Activated CD4-positive, alpha-beta T cell treated with anti-CD3 and anti-CD28 coated beads, Interleukin-2, amount 10 ng/mL, durations not matched to agents 7 days and 5 days (primary cell): ENCODE data around the gene CDKL4. TPM values are rescaled to one million over a fixed set of nuclear protein-coding genes. Genes with fewer than 3 reads are reported as not detected.

ENCODE experiments used
- CTCF ChIA-PET: fragments of 350-600 bp; sonication (Branson Sonifier 250); formaldehyde crosslinking; loops from one replicate; lab custom pipeline; 2021; ENCODE audit warnings: antibody characterized with exemption; lab: Charles Lee
- POLR2A ChIA-PET: fragments of 350-600 bp; sonication (Branson Sonifier 250); formaldehyde crosslinking; loops from one replicate; lab custom pipeline; 2021; ENCODE audit warnings: antibody characterized with exemption; lab: Charles Lee
- DNase-seq: peaks from one replicate; pipeline ENCODE4 v3.0.0-alpha.2; 2020
- H3K27ac Mint-ChIP-seq: one replicate; pipeline ENCODE4 v1.8.0; 2021; ENCODE audit warnings: mild to moderate bottlenecking, moderate library complexity, mixed read lengths
- H3K27me3 Mint-ChIP-seq: one replicate; pipeline ENCODE4 v1.8.0; 2021; ENCODE audit warnings: mixed read lengths
- H3K36me3 Mint-ChIP-seq: one replicate; pipeline ENCODE4 v1.8.0; 2021; ENCODE audit warnings: low read depth, mixed read lengths
- H3K4me1 Mint-ChIP-seq: one replicate; pipeline ENCODE4 v1.8.0; 2021; ENCODE audit warnings: mixed read lengths
- H3K4me3 Mint-ChIP-seq: one replicate; pipeline ENCODE4 v1.8.0; 2021; ENCODE audit warnings: mild to moderate bottlenecking, moderate library complexity, mixed read lengths
- H3K9me3 Mint-ChIP-seq: one replicate; pipeline ENCODE4 v1.8.0; 2021; ENCODE audit warnings: mixed read lengths
- total RNA-seq, 2 experiments: library from RNA; stranded (reverse); gene quantifications; one replicate each; pipeline ENCODE4 v1.2.3, GENCODE V29; 2021

The CDKL4 gene
- total RNA-seq, 2 experiments from 2014 or later = 0.32 to 0.50 TPM

- Mint-ChIP-seq H3K27ac (peak overlapping the region; percentile 27), H3K9me3 (no peaks in the 10 kb centered on the region), H3K27me3 (no peaks in the 10 kb centered on the region), H3K4me1 (peaks cover 65% of the 10 kb centered on the region), H3K36me3 (peaks cover 19% of the 10 kb centered on the region), H3K4me3 (no peak overlapping the region)
- no peak for DNase-seq
- POLR2A ChIA-PET = interaction anchor here (0.8 to 1.0 kb wide), 2 partner anchors 105 to 474 kb away, joined by 3 to 5 read pairs; no protein-coding TSS in a partner anchor
- CTCF ChIA-PET = interaction anchor here (0.6 to 5.5 kb wide), 5 partner anchors 11 to 278 kb away, joined by 3 to 63 read pairs (median 4); no protein-coding TSS in a partner anchor
Observed at GRCh38 chr2:39225567-39225966, 18.2 kb downstream of the CDKL4 start.

DNA sequence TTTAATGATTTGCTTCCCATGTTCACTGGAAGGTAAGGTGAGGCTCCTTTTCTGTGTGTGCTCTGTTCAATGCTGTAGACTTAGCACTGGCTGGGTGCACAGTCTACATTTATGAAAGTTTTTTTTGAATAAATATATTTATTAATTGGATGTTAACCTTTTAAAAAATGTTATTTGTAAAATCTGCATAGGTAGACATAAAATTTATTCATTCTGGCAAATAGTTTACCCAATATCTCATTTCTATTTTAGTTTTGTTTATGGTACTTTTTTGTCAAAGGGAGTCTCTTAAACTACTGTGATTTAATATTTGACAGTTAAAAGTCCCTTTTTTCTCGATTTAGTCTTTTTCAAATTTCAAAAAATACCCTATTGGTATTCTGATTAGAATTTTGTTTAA, 19.9 kb downstream of the CDKL4 start:
- POLR2A ChIA-PET = no interaction called here
- Mint-ChIP-seq H3K4me1 (peaks cover 68% of the 10 kb centered on the region), H3K9me3 (peaks cover 3% of the 10 kb centered on the region), H3K27me3 (no peaks in the 10 kb centered on the region), H3K36me3 (peaks cover 30% of the 10 kb centered on the region), H3K4me3 (no peak overlapping the region), H3K27ac (no peak overlapping the region)
- DNase-seq = no peak
- CTCF ChIA-PET = interaction anchor here (0.6 kb wide), 1 partner anchor 134 kb away, joined by 3 read pairs; no protein-coding TSS in a partner anchor

- no peak for DNase-seq
- Mint-ChIP-seq H3K9me3 (peaks cover 4% of the 10 kb centered on the region), H3K27me3 (no peaks in the 10 kb centered on the region), H3K4me3 (no peak overlapping the region), H3K36me3 (peaks cover 30% of the 10 kb centered on the region), H3K27ac (peak overlapping the region; percentile 33), H3K4me1 (peaks cover 67% of the 10 kb centered on the region)
- ChIA-PET POLR2A (no interaction called here), CTCF (interaction anchor here (1.3 kb wide), 2 partner anchors 8 to 102 kb away, joined by 3 to 5 read pairs; no protein-coding TSS in a partner anchor)
Observed at GRCh38 chr2:39221459-39221858, 22.3 kb downstream of the CDKL4 start.

DNA sequence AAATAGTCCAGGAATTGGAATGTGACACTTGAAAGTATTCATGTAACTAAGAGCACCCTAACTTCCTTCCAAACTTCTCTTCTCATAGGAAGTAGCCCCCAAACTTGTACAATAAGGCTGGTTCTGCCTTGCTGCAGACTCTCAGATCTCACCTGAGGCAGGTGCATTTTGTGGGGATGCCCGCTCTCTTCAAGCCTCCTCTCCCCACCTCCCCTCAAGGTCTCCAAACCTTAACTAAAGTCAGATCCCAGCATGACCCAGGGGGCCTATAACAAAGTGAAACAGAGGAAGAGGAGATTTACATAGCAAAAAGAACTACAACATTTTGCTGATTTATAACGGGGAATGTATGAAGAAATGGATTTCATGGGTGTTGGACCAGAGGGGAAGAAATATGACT, 23.6 kb downstream of the CDKL4 start:
- Mint-ChIP-seq H3K9me3 (peaks cover 4% of the 10 kb centered on the region), H3K4me1 (peaks cover 67% of the 10 kb centered on the region), H3K27me3 (no peaks in the 10 kb centered on the region), H3K36me3 (peaks cover 36% of the 10 kb centered on the region), H3K4me3 (no peak overlapping the region), H3K27ac (peak overlapping the region; percentile 87)
- ChIA-PET POLR2A (no interaction called here), CTCF (interaction anchor here (2.2 kb wide), 1 partner anchor 95 kb away, joined by 7 read pairs; no protein-coding TSS in a partner anchor)
- DNase-seq = no peak

- H3K4me3 Mint-ChIP-seq = peak overlapping the region; percentile 38
- POLR2A ChIA-PET = no interaction called here
- H3K27ac Mint-ChIP-seq = peak overlapping the region; percentile 97
Observed at GRCh38 chr2:39218391-39218790, 25.4 kb downstream of the CDKL4 start.

GRCh38 chr2:39217192-39217550, 26.6 kb downstream of the CDKL4 start:
- Mint-ChIP-seq H3K27ac (peak overlapping the region; percentile 97), H3K36me3 (peaks cover 49% of the 10 kb centered on the region), H3K27me3 (no peaks in the 10 kb centered on the region), H3K4me3 (peak overlapping the region; percentile 36), H3K9me3 (peaks cover 12% of the 10 kb centered on the region), H3K4me1 (peaks cover 78% of the 10 kb centered on the region)
- DNase-seq = no peak
- ChIA-PET CTCF (interaction anchor here (1.9 to 2.4 kb wide), 2 partner anchors 11 to 12 kb away, joined by 7 to 16 read pairs; no protein-coding TSS in a partner anchor), POLR2A (interaction anchor here (1.3 kb wide), 1 partner anchor 97 kb away, joined by 3 read pairs; the partner anchor contains the start of gene SOS1)

More at GRCh38 chr2:39218391-39218790, 25.4 kb downstream of the CDKL4 start:
- Mint-ChIP-seq H3K9me3 (peaks cover 9% of the 10 kb centered on the region), H3K4me1 (peaks cover 75% of the 10 kb centered on the region), H3K27me3 (no peaks in the 10 kb centered on the region), H3K36me3 (peaks cover 46% of the 10 kb centered on the region)
- CTCF ChIA-PET = interaction anchor here (0.6 to 2.3 kb wide), 7 partner anchors 9 to 215 kb away, joined by 3 to 7 read pairs (median 5); no protein-coding TSS in a partner anchor
- DNase-seq = no peak

GRCh38 chr2:39216346-39217191, 27.2 kb downstream of the CDKL4 start:
- H3K36me3 Mint-ChIP-seq = peaks cover 47% of the 10 kb centered on the region
- peaks cover 78% of the 10 kb centered on the region for H3K4me1 Mint-ChIP-seq
- H3K27ac Mint-ChIP-seq = peak overlapping the region; percentile 97
- peak overlapping the region; percentile 36 for H3K4me3 Mint-ChIP-seq
- POLR2A ChIA-PET = interaction anchor here (1.3 kb wide), 1 partner anchor 96 kb away, joined by 3 read pairs; the partner anchor contains the start of gene SOS1
- peaks cover 15% of the 10 kb centered on the region for H3K9me3 Mint-ChIP-seq
- no peaks in the 10 kb centered on the region for H3K27me3 Mint-ChIP-seq
- DNase-seq = peak; percentile 95
- CTCF ChIA-PET = interaction anchor here (2.4 kb wide), 1 partner anchor 12 kb away, joined by 16 read pairs; no protein-coding TSS in a partner anchor

DNA sequence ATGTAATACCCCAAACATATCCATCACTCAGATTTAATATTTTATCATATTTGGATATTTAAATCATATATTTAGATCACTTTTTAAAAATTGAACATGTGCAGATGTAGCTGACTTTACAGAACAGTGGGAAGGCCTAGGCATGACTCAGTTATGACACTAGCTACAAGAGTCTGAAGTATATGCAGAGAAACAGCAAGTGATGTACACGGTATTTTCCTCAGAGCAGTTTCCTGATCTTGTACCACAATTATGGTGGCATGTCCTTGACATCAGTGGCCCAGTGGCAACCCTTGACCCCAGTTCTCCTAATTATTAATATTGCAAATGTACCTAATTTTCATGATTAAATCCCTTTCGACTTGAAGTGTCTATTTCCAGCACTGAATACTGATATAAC, 28.2 kb downstream of the CDKL4 start:
- CTCF ChIA-PET = interaction anchor here (0.8 to 2.4 kb wide), 7 partner anchors 10 to 95 kb away, joined by 3 to 16 read pairs (median 4); partner anchors contain the start of gene SOS1
- peaks cover 48% of the 10 kb centered on the region for H3K36me3 Mint-ChIP-seq
- no peak overlapping the region for H3K4me3 Mint-ChIP-seq
- peak overlapping the region; percentile 97 for H3K27ac Mint-ChIP-seq
- POLR2A ChIA-PET = no interaction called here
- H3K27me3 Mint-ChIP-seq = no peaks in the 10 kb centered on the region
- peaks cover 82% of the 10 kb centered on the region for H3K4me1 Mint-ChIP-seq
- DNase-seq = no peak
- H3K9me3 Mint-ChIP-seq = peaks cover 17% of the 10 kb centered on the region

DNA sequence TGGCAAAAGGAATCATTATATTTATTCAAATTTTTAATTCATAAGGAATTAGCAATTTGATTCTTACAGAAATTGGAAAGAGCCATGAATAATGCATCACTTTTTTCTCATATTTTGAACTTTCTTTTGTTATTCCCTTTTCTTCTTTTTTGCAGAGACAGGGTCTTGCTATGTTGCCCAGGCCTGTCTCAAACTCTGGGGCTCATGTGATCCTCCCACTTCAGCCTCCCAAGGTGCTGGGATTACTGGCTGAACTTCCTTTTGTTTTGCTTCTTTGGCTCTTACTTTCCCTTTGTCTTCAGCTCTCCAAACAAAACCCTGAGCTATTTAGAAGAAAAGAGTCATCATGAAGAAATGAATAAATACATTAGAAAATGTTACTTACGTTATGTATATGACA, 30.8 kb downstream of the CDKL4 start:
- CTCF ChIA-PET = interaction anchor here (1.4 kb wide), 1 partner anchor 16 kb away, joined by 5 read pairs; no protein-coding TSS in a partner anchor
- peaks cover 12% of the 10 kb centered on the region for H3K9me3 Mint-ChIP-seq
- POLR2A ChIA-PET = no interaction called here
- peaks cover 66% of the 10 kb centered on the region for H3K4me1 Mint-ChIP-seq
- no peak for DNase-seq
- H3K36me3 Mint-ChIP-seq = peaks cover 42% of the 10 kb centered on the region
- H3K27ac Mint-ChIP-seq = peak overlapping the region; percentile 64
- no peaks in the 10 kb centered on the region for H3K27me3 Mint-ChIP-seq
- H3K4me3 Mint-ChIP-seq = no peak overlapping the region

GRCh38 chr2:39210846-39211245, 32.9 kb downstream of the CDKL4 start:
- CTCF ChIA-PET = interaction anchor here (1.5 to 2.8 kb wide), 5 partner anchors 8 to 83 kb away, joined by 3 to 12 read pairs (median 5); no protein-coding TSS in a partner anchor
- POLR2A ChIA-PET = no interaction called here
- Mint-ChIP-seq H3K36me3 (peaks cover 39% of the 10 kb centered on the region), H3K4me3 (no peak overlapping the region), H3K9me3 (peaks cover 14% of the 10 kb centered on the region), H3K4me1 (peaks cover 47% of the 10 kb centered on the region), H3K27me3 (no peaks in the 10 kb centered on the region), H3K27ac (no peak overlapping the region)
- DNase-seq = no peak

DNA sequence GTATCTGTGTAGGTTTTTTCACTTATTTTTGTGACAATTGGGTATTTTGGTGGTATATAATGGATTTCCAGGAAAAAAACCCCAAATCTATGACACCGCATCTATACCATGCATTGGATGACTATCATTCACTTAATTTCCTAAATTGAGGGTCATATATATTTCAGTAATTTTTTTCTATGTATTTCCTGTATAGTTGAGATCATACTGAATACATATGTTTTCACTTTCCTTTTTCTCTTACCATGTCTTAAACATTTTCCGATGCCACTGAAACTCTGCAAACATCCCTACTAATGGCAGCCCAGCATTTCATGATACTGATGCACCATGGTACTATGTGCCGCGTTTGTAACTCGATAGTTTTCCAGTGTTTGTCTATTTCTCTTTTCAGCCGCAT, 40.4 kb downstream of the CDKL4 start:
- Mint-ChIP-seq H3K27ac (peak overlapping the region; percentile 76), H3K4me3 (no peak overlapping the region), H3K9me3 (peaks cover 34% of the 10 kb centered on the region), H3K27me3 (no peaks in the 10 kb centered on the region), H3K36me3 (peaks cover 53% of the 10 kb centered on the region), H3K4me1 (peaks cover 34% of the 10 kb centered on the region)
- ChIA-PET POLR2A (interaction anchor here (0.6 kb wide), 1 partner anchor 54 kb away, joined by 5 read pairs; no protein-coding TSS in a partner anchor), CTCF (interaction anchor here (0.6 to 2.2 kb wide), 6 partner anchors 8 to 47 kb away, joined by 3 to 9 read pairs (median 4); no protein-coding TSS in a partner anchor)
- DNase-seq = no peak

- H3K36me3 Mint-ChIP-seq = peaks cover 55% of the 10 kb centered on the region
- peak overlapping the region; percentile 76 for H3K27ac Mint-ChIP-seq
- H3K9me3 Mint-ChIP-seq = peaks cover 37% of the 10 kb centered on the region
- ChIA-PET CTCF (interaction anchor here (0.6 to 2.2 kb wide), 7 partner anchors 9 to 47 kb away, joined by 3 to 9 read pairs (median 4); no protein-coding TSS in a partner anchor), POLR2A (interaction anchor here (0.6 kb wide), 1 partner anchor 55 kb away, joined by 5 read pairs; no protein-coding TSS in a partner anchor)
- H3K4me1 Mint-ChIP-seq = peaks cover 34% of the 10 kb centered on the region
- no peaks in the 10 kb centered on the region for H3K27me3 Mint-ChIP-seq
- DNase-seq = no peak
- H3K4me3 Mint-ChIP-seq = no peak overlapping the region
Observed at GRCh38 chr2:39202639-39203369, 41.0 kb downstream of the CDKL4 start.
